GM19324 (cell line): ENCODE measurements around the gene TRIL.

Experiments
- ATAC-seq: cut with Tn5 transposase; IDR thresholded peaks from one replicate; pipeline ENCODE4 v1.9.1; 2021; ENCODE audit warnings: mild to moderate bottlenecking, moderate library complexity; ENCODE audit not compliant: unreplicated experiment, low FRiP score

The TRIL gene

GRCh38 chr7:28984631-28985030 is 26.5 kb upstream of the TRIL start:
- ATAC-seq = no peak

- no peak for ATAC-seq
Measured at GRCh38 chr7:28984217-28984616, 26.1 kb upstream of the TRIL start.

- no peak for ATAC-seq
Measured at GRCh38 chr7:28983396-28984190, 25.5 kb upstream of the TRIL start.

GRCh38 chr7:28981161-28981465 is 23.0 kb upstream of the TRIL start:
- ATAC-seq = no peak

GRCh38 chr7:28980451-28981160 is 22.5 kb upstream of the TRIL start:
- no peak for ATAC-seq

- ATAC-seq = no peak
Measured at GRCh38 chr7:28979776-28980175, 21.6 kb upstream of the TRIL start.

GRCh38 chr7:28977881-28978280 is 19.8 kb upstream of the TRIL start:
- no peak for ATAC-seq

- no peak for ATAC-seq
Measured at GRCh38 chr7:28976022-28976421, 17.9 kb upstream of the TRIL start.

GRCh38 chr7:28973591-28973990 is 15.5 kb upstream of the TRIL start:
- ATAC-seq = no peak

- no peak for ATAC-seq
Measured at GRCh38 chr7:28964056-28964455, 5.9 kb upstream of the TRIL start.

- ATAC-seq = no peak
Measured at GRCh38 chr7:28961972-28962371, 3.8 kb upstream of the TRIL start.

- no peak for ATAC-seq
Measured at GRCh38 chr7:28960071-28960840, 2.1 kb upstream of the TRIL start.

- ATAC-seq = no peak
Measured at GRCh38 chr7:28958980-28959347, 834 bp upstream of the TRIL start.

- ATAC-seq = no peak
Measured at GRCh38 chr7:28957751-28958234, 337 bp downstream of the TRIL start.

GRCh38 chr7:28957064-28957750 is 923 bp downstream of the TRIL start:
- no peak for ATAC-seq

- no peak for ATAC-seq
Measured at GRCh38 chr7:28956608-28957063, 1.5 kb downstream of the TRIL start.

- no peak for ATAC-seq
Measured at GRCh38 chr7:28955718-28956607, 2.2 kb downstream of the TRIL start.

GRCh38 chr7:28955356-28955717 is 2.8 kb downstream of the TRIL start:
- no peak for ATAC-seq

- no peak for ATAC-seq
Measured at GRCh38 chr7:28954946-28955345, 3.2 kb downstream of the TRIL start.

- ATAC-seq = no peak
Measured at GRCh38 chr7:28954471-28954870, 3.7 kb downstream of the TRIL start.
